Osteoblast (primary cell): Measurements from ENCODE around the gene RFX4. TPM values are rescaled to one million over a fixed set of nuclear protein-coding genes. Genes with fewer than 3 reads are reported as not detected.

Experiments used
- DNase-seq: peaks from one replicate; pipeline ENCODE4 v3.0.0; 2011; ENCODE audit warnings: low spot score, mixed read lengths; ENCODE audit not compliant: insufficient read length; ENCODE audit errors: missing footprints
- H2AFZ ChIP-seq: 2 replicates; pipeline ENCODE4 v1.6.0; 2011; ENCODE audit warnings: mild to moderate bottlenecking, low read length
- H3K27ac ChIP-seq: 2 replicates; pipeline ENCODE4 v1.5.1; 2011; ENCODE audit warnings: mild to moderate bottlenecking, low read depth, low read length, moderate library complexity
- H3K27me3 ChIP-seq: 2 replicates; pipeline ENCODE4 v1.6.0; 2012; ENCODE audit warnings: mild to moderate bottlenecking, control low read depth, inconsistent platforms, low read length, moderate library complexity; ENCODE audit not compliant: insufficient read depth
- H3K36me3 ChIP-seq: 2 replicates; pipeline ENCODE4 v1.5.1; 2011; ENCODE audit warnings: mild to moderate bottlenecking, low read length, control low read depth, moderate library complexity; ENCODE audit not compliant: insufficient read depth
- H3K4me1 ChIP-seq: 2 replicates; pipeline ENCODE4 v1.5.1; 2011; ENCODE audit warnings: mild to moderate bottlenecking, low read length, control low read depth, moderate library complexity; ENCODE audit not compliant: insufficient read depth
- H3K4me2 ChIP-seq: 2 replicates; pipeline ENCODE4 v1.6.0; 2011; ENCODE audit warnings: mild to moderate bottlenecking, low read length; ENCODE audit not compliant: insufficient read depth
- H3K4me3 ChIP-seq: fragments of 200-600 bp; sonication (generic); 3 replicates; pipeline ENCODE4 v1.5.1; 2012; ENCODE audit warnings: mild to moderate bottlenecking, low read length, inconsistent platforms; ENCODE audit not compliant: insufficient read depth
- H3K79me2 ChIP-seq: 2 replicates; pipeline ENCODE4 v1.6.0; 2012; ENCODE audit warnings: mild to moderate bottlenecking, low read length, control low read depth, inconsistent platforms; ENCODE audit not compliant: insufficient read depth
- H3K9me3 ChIP-seq: 2 replicates; pipeline ENCODE4 v1.5.1; 2011; ENCODE audit warnings: low read depth, low read length, control low read depth
- H4K20me1 ChIP-seq: 2 replicates; pipeline ENCODE4 v1.6.0; 2012; ENCODE audit warnings: mild to moderate bottlenecking, low read length, control low read depth; ENCODE audit not compliant: insufficient read depth
- CTCF ChIP-seq: IDR thresholded peaks from 2 replicates; pipeline ENCODE4 v1.5.1; 2011; ENCODE audit warnings: mild to moderate bottlenecking, low read depth, low read length, moderate library complexity; ENCODE audit errors: extremely low read depth
- total RNA-seq: library from RNA; depleted of rRNA; stranded (reverse); fragments of >200 nt; gene quantifications from 2 replicates; pipeline ENCODE4 v1.2.3, GENCODE V29; 2012

Gene RFX4
- total RNA-seq, 1 donor = not detected

GRCh38 chr12:106598003-106598402 lies 15.2 kb downstream of the RFX4 start:
- H3K27ac ChIP-seq = no peak overlapping the region
- H2AFZ ChIP-seq = no peak overlapping the region
- H3K9me3 ChIP-seq = no peaks in the 10 kb centered on the region
- H3K27me3 ChIP-seq = peaks cover 9% of the 10 kb centered on the region
- H3K4me2 ChIP-seq = no peak overlapping the region
- DNase-seq = no peak
- no peaks in the 10 kb centered on the region for H4K20me1 ChIP-seq
- H3K79me2 ChIP-seq = no peaks in the 10 kb centered on the region
- H3K4me1 ChIP-seq = no peaks in the 10 kb centered on the region
- no peaks in the 10 kb centered on the region for H3K36me3 ChIP-seq
- no peak for TF ChIP-seq CTCF
- H3K4me3 ChIP-seq = no peak overlapping the region

- Histone ChIP-seq H3K4me2 (no peak overlapping the region), H3K4me3 (no peak overlapping the region), H4K20me1 (no peaks in the 10 kb centered on the region), H3K79me2 (no peaks in the 10 kb centered on the region), H3K36me3 (no peaks in the 10 kb centered on the region), H3K27ac (no peak overlapping the region), H3K27me3 (peaks cover 3% of the 10 kb centered on the region), H2AFZ (no peak overlapping the region), H3K9me3 (no peaks in the 10 kb centered on the region), H3K4me1 (no peaks in the 10 kb centered on the region)
- DNase-seq = no peak
- no peak for TF ChIP-seq CTCF
Observed at GRCh38 chr12:106599302-106599701, 16.5 kb downstream of the RFX4 start.

GRCh38 chr12:106600503-106600902 lies 17.7 kb downstream of the RFX4 start:
- no peak for DNase-seq
- Histone ChIP-seq H3K4me3 (no peak overlapping the region), H3K4me1 (no peaks in the 10 kb centered on the region), H3K4me2 (no peak overlapping the region), H3K27ac (no peak overlapping the region), H3K9me3 (no peaks in the 10 kb centered on the region), H4K20me1 (no peaks in the 10 kb centered on the region), H2AFZ (no peak overlapping the region), H3K36me3 (no peaks in the 10 kb centered on the region), H3K27me3 (peaks cover 3% of the 10 kb centered on the region), H3K79me2 (no peaks in the 10 kb centered on the region)
- no peak for TF ChIP-seq CTCF

- DNase-seq = no peak
- H3K36me3 ChIP-seq = no peaks in the 10 kb centered on the region
- peaks cover 3% of the 10 kb centered on the region for H3K27me3 ChIP-seq
- H3K9me3 ChIP-seq = no peaks in the 10 kb centered on the region
- no peaks in the 10 kb centered on the region for H4K20me1 ChIP-seq
- no peaks in the 10 kb centered on the region for H3K79me2 ChIP-seq
- no peak overlapping the region for H3K4me2 ChIP-seq
- no peak overlapping the region for H2AFZ ChIP-seq
- no peak overlapping the region for H3K27ac ChIP-seq
- no peak overlapping the region for H3K4me3 ChIP-seq
- H3K4me1 ChIP-seq = no peaks in the 10 kb centered on the region
- no peak for TF ChIP-seq CTCF
Observed at GRCh38 chr12:106601031-106601430, 18.2 kb downstream of the RFX4 start.
